ENCODE results near the gene INPP5D. TPM values are rescaled to one million over a fixed set of nuclear protein-coding genes. Genes with fewer than 3 reads are reported as not detected.

INPP5D gene
- total RNA-seq, 2 experiments from 2014 or later = 79.5 to 92.6 TPM

GRCh38 chr2:233085037-233085838 is 25.1 kb downstream of the INPP5D start:
- H3K4me3 ChIP-seq (ENCODE audit: low read depth, low read length, poor library complexity, severe bottlenecking) = peak overlapping the region; percentile 47
- intact Hi-C loops (cut with micrococcal nuclease; ENCODE audit: unreplicated experiment) = loop anchor here (10.0 kb wide), 1 partner anchor 270 kb away; the partner anchor contains the start of gene DGKD
- H3K36me3 ChIP-seq (ENCODE audit: insufficient read depth, low read length) = peaks cover 49% of the 10 kb centered on the region
- ChIA-PET CTCF (ENCODE audit: unreplicated experiment) (interaction anchor here (1.0 to 2.0 kb wide), 2 partner anchors 9 kb away, joined by 3 to 9 read pairs; no protein-coding TSS in a partner anchor), POLR2A (interaction anchor here (1.0 to 4.7 kb wide), 5 partner anchors 9 to 165 kb away, joined by 3 to 18 read pairs (median 8); partner anchors contain the start of gene INPP5D)
- H4K20me1 ChIP-seq (ENCODE audit: insufficient read depth, low read length) = no peaks in the 10 kb centered on the region
- no peaks in the 10 kb centered on the region for H3K9me2 ChIP-seq (ENCODE audit: insufficient read depth, low read length)
- peak overlapping the region; percentile 98 for H3K27ac ChIP-seq (ENCODE audit: low read depth, low read length, poor library complexity, severe bottlenecking)
- H3K4me1 ChIP-seq (ENCODE audit: insufficient read depth, low read length, poor library complexity, severe bottlenecking) = peaks cover 91% of the 10 kb centered on the region
- TF ChIP-seq EZH2phosphoT487 (IDR thresholded peaks at IDR 0.05; ENCODE audit: borderline replicate concordance, low read depth, low read length) (no peak), CTCF (conservative IDR thresholded peaks at IDR 0.05; ENCODE audit: low read length) (no peak)
- H3K9me3 ChIP-seq (ENCODE audit: low read length) = no peaks in the 10 kb centered on the region
- peak overlapping the region; percentile 80 for H3K4me2 ChIP-seq (ENCODE audit: low read length)
- BruUV-seq (replicated peaks) = no TSS peak
- H2AFZ ChIP-seq (ENCODE audit: low read length) = no peak overlapping the region
- H3K79me2 ChIP-seq (ENCODE audit: insufficient read depth, low read depth, low read length) = peaks cover 38% of the 10 kb centered on the region; the same call in 1 of the 2 replicates
- DNase-seq (ENCODE audit: low spot score) = no peak

- Histone ChIP-seq H3K9me2 (ENCODE audit: insufficient read depth, low read length) (no peaks in the 10 kb centered on the region), H3K36me3 (ENCODE audit: insufficient read depth, low read length) (peaks cover 45% of the 10 kb centered on the region), H3K27ac (ENCODE audit: low read depth, low read length, poor library complexity, severe bottlenecking) (peak overlapping the region; percentile 98), H3K9me3 (ENCODE audit: low read length) (no peaks in the 10 kb centered on the region), H4K20me1 (ENCODE audit: insufficient read depth, low read length) (no peaks in the 10 kb centered on the region), H3K4me2 (ENCODE audit: low read length) (peak overlapping the region; percentile 80), H3K79me2 (ENCODE audit: insufficient read depth, low read depth, low read length) (peaks cover 38% of the 10 kb centered on the region; the same call in 1 of the 2 replicates), H3K4me1 (ENCODE audit: insufficient read depth, low read length, poor library complexity, severe bottlenecking) (peaks cover 88% of the 10 kb centered on the region), H3K4me3 (ENCODE audit: low read depth, low read length, poor library complexity, severe bottlenecking) (peak overlapping the region; percentile 3), H2AFZ (ENCODE audit: low read length) (no peak overlapping the region)
- ChIA-PET CTCF (ENCODE audit: unreplicated experiment) (interaction anchor here (3.2 kb wide), 1 partner anchor 14 kb away, joined by 13 read pairs; no protein-coding TSS in a partner anchor), POLR2A (interaction anchor here (1.0 to 4.7 kb wide), 2 partner anchors 10 to 25 kb away, joined by 5 to 18 read pairs; partner anchors contain the start of gene INPP5D)
- intact Hi-C loops (cut with micrococcal nuclease; ENCODE audit: unreplicated experiment) = loop anchor here (10.0 kb wide), 1 partner anchor 269 kb away; the partner anchor contains the start of gene DGKD
- TF ChIP-seq CTCF (conservative IDR thresholded peaks at IDR 0.05; ENCODE audit: low read length) (no peak), EZH2phosphoT487 (IDR thresholded peaks at IDR 0.05; ENCODE audit: borderline replicate concordance, low read depth, low read length) (no peak)
- no peak for DNase-seq (ENCODE audit: low spot score)
- BruUV-seq (replicated peaks) = no TSS peak
Observed at GRCh38 chr2:233085839-233086150, 25.7 kb downstream of the INPP5D start.

Measured in OCI-LY7 (cell line).